HG02852 (cell line): ENCODE results near the gene STARD3.

ENCODE experiments used
- ATAC-seq: cut with Tn5 transposase; IDR thresholded peaks from one replicate; pipeline ENCODE4 v1.9.1; 2021; ENCODE audit warnings: mild to moderate bottlenecking, moderate library complexity; ENCODE audit not compliant: unreplicated experiment

The STARD3 gene

GRCh38 chr17:39658346-39658745 lies 21.4 kb downstream of the STARD3 start:
- ATAC-seq = no peak

GRCh38 chr17:39658760-39659159 lies 21.8 kb downstream of the STARD3 start:
- ATAC-seq = no peak

DNA sequence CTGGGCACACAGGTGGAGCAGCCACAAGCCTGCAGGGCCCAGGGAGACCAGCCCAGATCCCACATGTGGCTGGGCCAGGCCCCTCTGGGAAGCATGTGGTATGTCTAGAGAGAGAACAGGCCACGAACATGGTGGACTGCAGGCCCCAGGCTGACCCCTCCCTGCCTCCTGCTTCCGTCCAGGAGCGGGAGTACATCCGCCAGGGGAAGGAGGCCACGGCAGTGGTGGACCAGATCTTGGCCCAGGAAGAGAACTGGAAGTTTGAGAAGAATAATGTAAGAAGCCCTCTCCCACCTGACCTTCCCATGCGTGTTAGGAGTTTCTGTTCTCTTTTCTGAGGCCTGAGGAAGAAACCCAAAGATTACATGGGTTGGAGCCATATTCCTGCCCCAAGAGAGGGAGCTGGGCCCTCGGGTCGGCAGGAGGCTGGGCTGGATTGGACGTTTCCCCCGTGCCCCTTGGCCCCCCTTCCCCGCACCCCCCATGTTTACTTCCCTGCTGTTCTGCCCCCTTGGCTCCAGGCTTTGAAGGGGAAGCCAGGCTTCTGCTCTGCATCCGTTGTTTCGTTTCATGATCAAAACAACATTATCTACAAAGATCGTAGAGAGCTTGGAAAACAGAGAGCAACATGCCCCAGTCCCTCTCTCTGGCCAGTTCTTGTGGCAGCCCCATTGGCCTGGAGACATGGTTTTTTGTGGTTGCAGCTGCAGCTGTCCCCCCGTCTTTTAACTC lies 22.5 kb downstream of the STARD3 start:
- ATAC-seq = no peak

- ATAC-seq = no peak
Measured at GRCh38 chr17:39660011-39660360, 23.0 kb downstream of the STARD3 start.

GRCh38 chr17:39660397-39661385 lies 23.7 kb downstream of the STARD3 start:
- ATAC-seq = no peak

DNA sequence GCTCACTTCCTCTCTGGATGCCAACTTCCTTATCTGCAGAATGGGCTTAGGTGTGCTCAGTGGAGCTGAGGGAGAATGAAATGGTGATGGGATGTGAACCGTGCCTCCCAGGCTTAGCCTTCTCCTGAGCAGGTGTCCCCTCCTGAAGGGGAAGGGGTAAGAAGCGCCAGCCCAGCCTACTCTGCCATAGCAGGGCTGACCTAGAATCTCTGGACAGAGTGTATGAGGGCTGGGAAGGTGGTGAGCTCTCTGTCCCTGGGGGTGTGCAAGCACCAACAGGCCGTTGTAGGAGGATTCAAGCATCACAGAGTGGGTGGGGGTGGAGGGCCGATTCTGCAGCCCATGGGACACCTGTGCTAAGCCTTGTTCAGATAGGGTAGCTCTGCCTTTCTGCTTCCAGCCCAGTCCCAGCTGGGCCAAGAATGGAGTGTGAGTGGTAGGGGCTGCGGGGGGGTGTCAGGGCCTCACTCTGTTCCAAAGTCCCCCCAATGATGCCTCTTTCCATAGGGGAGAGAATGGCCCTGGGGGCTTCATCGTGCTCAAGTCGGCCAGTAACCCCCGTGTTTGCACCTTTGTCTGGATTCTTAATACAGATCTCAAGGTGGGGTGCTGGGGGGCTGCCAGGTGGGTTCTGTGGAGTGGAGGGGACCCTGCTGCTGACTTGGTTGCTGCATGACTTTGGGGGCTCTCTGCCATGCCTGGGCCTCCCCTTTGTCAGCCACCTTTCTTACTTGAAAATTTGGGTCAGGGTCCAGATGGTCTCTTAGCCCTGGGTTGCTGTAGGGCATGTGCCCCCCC lies 25.0 kb downstream of the STARD3 start:
- ATAC-seq = no peak

DNA sequence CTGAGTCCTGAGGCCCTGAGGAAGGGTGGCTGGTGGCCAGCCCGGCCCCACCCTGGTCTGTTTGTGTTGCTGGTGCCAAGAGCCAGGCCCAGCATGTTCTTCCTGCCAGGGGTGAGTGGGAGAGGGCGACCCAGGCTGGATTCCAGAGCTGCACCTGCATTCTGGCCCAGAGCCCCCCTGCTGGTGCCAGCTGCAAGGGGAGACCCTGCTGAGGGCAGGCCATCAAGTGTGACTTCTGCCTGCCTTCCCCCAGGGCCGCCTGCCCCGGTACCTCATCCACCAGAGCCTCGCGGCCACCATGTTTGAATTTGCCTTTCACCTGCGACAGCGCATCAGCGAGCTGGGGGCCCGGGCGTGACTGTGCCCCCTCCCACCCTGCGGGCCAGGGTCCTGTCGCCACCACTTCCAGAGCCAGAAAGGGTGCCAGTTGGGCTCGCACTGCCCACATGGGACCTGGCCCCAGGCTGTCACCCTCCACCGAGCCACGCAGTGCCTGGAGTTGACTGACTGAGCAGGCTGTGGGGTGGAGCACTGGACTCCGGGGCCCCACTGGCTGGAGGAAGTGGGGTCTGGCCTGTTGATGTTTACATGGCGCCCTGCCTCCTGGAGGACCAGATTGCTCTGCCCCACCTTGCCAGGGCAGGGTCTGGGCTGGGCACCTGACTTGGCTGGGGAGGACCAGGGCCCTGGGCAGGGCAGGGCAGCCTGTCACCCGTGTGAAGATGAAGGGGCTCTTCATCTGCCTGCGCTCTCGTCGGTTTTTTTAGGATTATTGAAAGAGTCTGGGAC lies 25.8 kb downstream of the STARD3 start:
- ATAC-seq = no peak

DNA sequence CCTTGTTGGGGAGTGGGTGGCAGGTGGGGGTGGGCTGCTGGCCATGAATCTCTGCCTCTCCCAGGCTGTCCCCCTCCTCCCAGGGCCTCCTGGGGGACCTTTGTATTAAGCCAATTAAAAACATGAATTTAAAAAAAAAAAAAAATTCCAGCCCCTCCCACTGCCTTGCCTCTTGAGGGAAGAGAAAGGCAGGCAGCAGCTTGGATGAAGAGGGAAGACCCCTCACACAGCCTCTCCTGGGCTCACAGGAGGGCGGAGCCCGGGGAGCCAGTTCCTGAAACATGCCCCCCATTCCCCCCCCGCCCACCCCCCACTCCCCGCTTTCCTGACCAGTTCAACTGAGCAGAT lies 26.4 kb downstream of the STARD3 start:
- no peak for ATAC-seq

DNA sequence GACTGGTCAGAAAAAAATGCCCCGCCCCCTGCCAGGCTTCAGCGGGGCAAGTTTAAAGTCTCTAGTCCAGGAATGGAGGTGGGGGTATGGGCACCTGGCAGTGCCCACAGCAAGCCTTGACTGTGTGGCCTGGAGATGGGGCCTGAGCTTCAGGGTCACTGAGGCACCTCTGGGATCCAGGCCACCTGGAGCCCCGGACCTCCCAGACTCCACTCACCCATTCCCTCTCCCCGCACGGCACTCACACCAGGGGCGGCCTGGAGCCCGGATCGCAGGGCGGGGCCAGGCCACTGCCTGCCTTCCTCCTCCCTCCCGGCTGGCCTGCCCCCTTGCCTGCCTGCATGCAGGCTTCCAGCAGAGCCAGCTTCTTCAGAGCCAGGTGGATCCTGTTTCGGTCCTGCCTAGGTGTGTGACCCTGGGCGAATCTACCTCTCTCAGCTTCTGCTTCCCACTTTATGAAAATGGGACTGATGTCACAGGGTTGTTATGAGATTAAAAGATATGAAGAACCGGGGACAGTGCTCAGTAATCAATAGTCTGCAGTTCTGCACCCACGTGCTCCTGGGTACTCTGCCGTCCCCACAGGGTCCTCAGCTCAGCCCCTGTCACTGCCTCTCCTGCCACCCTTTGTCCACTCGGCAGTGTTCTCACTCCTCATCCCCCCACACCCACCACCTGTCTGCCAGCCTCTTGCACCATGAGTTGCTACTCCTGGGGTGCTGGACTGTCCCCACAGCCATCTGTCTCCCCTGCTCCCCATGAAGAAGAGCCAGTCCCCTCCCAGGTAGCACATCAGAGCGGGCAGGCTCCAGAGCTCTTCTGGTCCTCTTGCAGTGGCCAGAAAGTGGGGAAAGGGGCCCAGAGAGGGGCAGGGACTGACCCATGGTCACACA lies 27.0 kb downstream of the STARD3 start:
- no peak for ATAC-seq

GRCh38 chr17:39664581-39665561 lies 27.9 kb downstream of the STARD3 start, which contains the start of gene TCAP:
TSS of gene TCAP (plus strand) at chr17:39665349. CDS start at chr17:39665360, 11 bp downstream.
- no peak for ATAC-seq

DNA sequence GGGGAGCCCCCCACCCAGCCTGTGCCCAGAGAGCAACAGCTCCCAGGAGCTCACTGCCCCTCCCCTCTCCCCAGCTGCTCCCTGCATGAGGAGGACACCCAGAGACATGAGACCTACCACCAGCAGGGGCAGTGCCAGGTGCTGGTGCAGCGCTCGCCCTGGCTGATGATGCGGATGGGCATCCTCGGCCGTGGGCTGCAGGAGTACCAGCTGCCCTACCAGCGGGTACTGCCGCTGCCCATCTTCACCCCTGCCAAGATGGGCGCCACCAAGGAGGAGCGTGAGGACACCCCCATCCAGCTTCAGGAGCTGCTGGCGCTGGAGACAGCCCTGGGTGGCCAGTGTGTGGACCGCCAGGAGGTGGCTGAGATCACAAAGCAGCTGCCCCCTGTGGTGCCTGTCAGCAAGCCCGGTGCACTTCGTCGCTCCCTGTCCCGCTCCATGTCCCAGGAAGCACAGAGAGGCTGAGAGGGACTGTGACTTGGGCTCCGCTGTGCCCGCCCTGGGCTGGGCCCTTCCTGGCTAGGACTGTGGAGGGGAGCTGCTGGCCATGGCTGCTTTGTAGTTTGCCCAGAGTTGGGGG lies 28.8 kb downstream of the STARD3 start:
- no peak for ATAC-seq

DNA sequence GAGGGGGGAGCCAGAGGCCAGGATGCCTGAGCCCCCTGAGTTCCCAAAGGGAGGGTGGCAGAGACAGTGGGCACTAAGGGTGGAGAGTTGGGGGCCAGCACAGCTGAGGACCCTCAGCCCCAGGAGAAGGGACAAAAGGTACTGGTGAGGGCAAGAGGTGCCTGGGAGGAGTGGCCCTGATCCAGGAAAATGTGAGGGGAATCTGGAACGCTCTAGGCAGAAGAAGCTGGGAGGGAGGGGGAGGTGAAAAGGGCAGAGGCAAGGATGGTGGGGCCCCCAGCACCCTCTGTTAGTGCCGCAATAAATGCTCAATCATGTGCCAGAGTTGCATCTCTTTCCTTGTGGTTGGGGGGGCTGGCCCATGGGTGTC lies 29.3 kb downstream of the STARD3 start:
- no peak for ATAC-seq

GRCh38 chr17:39666601-39667261 lies 29.8 kb downstream of the STARD3 start:
- no peak for ATAC-seq

GRCh38 chr17:39667262-39667944 lies 30.5 kb downstream of the STARD3 start:
- ATAC-seq = no peak

DNA sequence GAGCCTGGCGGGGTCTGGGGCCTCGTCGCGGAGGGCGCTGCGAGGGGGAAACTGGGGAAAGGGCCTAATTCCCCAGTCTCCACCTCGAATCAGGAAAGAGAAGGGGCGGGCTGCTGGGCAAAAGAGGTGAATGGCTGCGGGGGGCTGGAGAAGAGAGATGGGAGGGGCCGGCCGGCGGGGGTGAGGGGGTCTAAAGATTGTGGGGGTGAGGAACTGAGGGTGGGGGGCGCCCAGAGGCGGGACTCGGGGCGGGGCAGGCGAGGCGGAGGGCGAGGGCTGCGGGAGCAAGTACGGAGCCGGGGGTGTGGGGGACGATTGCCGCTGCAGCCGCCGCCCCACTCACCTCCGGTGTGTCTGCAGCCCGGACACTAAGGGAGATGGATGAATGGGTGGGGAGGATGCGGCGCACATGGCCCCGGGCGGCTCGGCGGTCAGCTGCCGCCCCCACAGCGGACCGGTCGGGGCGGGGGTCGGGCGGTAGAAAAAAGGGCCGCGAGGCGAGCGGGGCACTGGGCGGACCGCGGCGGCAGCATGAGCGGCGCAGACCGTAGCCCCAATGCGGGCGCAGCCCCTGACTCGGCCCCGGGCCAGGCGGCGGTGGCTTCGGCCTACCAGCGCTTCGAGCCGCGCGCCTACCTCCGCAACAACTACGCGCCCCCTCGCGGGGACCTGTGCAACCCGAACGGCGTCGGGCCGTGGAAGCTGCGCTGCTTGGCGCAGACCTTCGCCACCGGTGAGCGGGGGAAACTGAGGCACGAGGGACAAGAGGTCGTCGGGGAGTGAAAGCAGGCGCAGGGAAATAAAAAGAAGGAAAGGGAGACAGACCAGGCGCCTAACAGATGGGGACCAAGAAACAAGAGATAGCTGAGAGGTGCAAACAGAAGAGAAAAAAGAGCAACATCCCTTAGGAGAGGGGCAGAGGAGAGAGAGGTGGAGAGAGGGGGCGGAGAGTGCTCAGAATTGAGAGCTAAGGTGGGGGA lies 31.3 kb downstream of the STARD3 start, which contains the start of gene PNMT:
Gene PNMT (plus strand): TSS at position 509 of the 980 bp plus-strand sequence. CDS start 23 bp downstream, at position 532.
- no peak for ATAC-seq
